Measurements from ENCODE around the gene URB1.

The URB1 gene

GRCh38 chr21:32322676-32323075 lies 70.1 kb downstream of the URB1 start:
- TF ChIP-seq CTCF (IDR thresholded peaks at IDR 0.05; ENCODE audit: insufficient read depth, missing control alignments) = no peak
- DNase-seq (ENCODE audit: insufficient read length, low spot score) (no peak), FAIRE-seq (no peak)

- TF ChIP-seq CTCF (IDR thresholded peaks at IDR 0.05; ENCODE audit: insufficient read depth, missing control alignments) = no peak
- FAIRE-seq = no peak
- no peak for DNase-seq (ENCODE audit: insufficient read length, low spot score)
Measured at GRCh38 chr21:32322103-32322502, 70.7 kb downstream of the URB1 start.

GRCh38 chr21:32321480-32321879 lies 71.3 kb downstream of the URB1 start:
- no peak for FAIRE-seq
- no peak for DNase-seq (ENCODE audit: insufficient read length, low spot score)
- TF ChIP-seq CTCF (IDR thresholded peaks at IDR 0.05; ENCODE audit: insufficient read depth, missing control alignments) = no peak

GRCh38 chr21:32320726-32321125 lies 72.1 kb downstream of the URB1 start:
- FAIRE-seq (no peak), DNase-seq (ENCODE audit: insufficient read length, low spot score) (no peak)
- no peak for TF ChIP-seq CTCF (IDR thresholded peaks at IDR 0.05; ENCODE audit: insufficient read depth, missing control alignments)

GRCh38 chr21:32320059-32320458 lies 72.8 kb downstream of the URB1 start:
- FAIRE-seq (no peak), DNase-seq (ENCODE audit: insufficient read length, low spot score) (no peak)
- no peak for TF ChIP-seq CTCF (IDR thresholded peaks at IDR 0.05; ENCODE audit: insufficient read depth, missing control alignments)

GRCh38 chr21:32319012-32319411 lies 73.8 kb downstream of the URB1 start:
- FAIRE-seq (no peak), DNase-seq (ENCODE audit: insufficient read length, low spot score) (no peak)
- TF ChIP-seq CTCF (IDR thresholded peaks at IDR 0.05; ENCODE audit: insufficient read depth, missing control alignments) = no peak

GRCh38 chr21:32317726-32318125 lies 75.1 kb downstream of the URB1 start:
- no peak for FAIRE-seq
- TF ChIP-seq CTCF (IDR thresholded peaks at IDR 0.05; ENCODE audit: insufficient read depth, missing control alignments) = no peak

More at GRCh38 chr21:32317726-32318125, 75.1 kb downstream of the URB1 start:
- DNase-seq (ENCODE audit: insufficient read length, low spot score) = no peak
